HL-60 (cell line): ENCODE measurements around the gene QSOX1.

Experiments used
- CTCF ChIP-seq: IDR thresholded peaks from one replicate; pipeline ENCODE4 v1.5.1; 2011; ENCODE audit warnings: low read length, control low read depth, inconsistent platforms; ENCODE audit not compliant: insufficient read depth
- GABPA ChIP-seq: IDR thresholded peaks from 2 replicates; pipeline ENCODE4 v1.6.1; 2012; ENCODE audit warnings: low read depth
- POLR2AphosphoS5 ChIP-seq: IDR thresholded peaks from 2 replicates; pipeline ENCODE4 v1.6.1; 2012; ENCODE audit warnings: low read depth
- SPI1 ChIP-seq: IDR thresholded peaks from 2 replicates; pipeline ENCODE4 v1.6.1; 2012; ENCODE audit warnings: low read depth, mild to moderate bottlenecking, borderline replicate concordance
- TF ChIP-seq, protein P1 (sequence below): IDR thresholded peaks from 2 replicates; pipeline ENCODE4 v1.6.1; 2012; ENCODE audit warnings: low read depth; ENCODE audit not compliant: insufficient replicate concordance

DNA sequence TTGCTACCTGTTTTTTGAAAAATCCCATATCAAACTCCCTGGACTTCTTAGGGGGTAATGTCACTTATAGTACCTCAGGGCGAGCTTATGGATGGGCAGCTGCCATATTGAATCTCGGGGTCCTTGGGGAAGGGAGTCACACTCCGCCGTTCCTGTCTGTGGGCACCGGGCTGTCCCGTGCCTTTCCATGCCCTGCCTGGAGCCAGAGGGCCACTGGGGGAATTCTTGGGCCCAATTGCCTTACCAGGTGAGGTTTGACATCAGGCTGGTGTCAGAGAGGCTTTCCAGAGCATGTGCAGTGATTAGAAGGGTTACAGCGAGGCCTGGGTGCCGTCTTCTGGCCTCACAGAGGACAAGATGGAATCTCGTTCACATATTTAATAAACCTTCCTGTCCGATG is 28.8 kb downstream of the QSOX1 start:
- TF ChIP-seq CTCF (no peak), POLR2AphosphoS5 (no peak), SPI1 (no peak), GABPA (no peak)
- TF ChIP-seq, protein P1, sequence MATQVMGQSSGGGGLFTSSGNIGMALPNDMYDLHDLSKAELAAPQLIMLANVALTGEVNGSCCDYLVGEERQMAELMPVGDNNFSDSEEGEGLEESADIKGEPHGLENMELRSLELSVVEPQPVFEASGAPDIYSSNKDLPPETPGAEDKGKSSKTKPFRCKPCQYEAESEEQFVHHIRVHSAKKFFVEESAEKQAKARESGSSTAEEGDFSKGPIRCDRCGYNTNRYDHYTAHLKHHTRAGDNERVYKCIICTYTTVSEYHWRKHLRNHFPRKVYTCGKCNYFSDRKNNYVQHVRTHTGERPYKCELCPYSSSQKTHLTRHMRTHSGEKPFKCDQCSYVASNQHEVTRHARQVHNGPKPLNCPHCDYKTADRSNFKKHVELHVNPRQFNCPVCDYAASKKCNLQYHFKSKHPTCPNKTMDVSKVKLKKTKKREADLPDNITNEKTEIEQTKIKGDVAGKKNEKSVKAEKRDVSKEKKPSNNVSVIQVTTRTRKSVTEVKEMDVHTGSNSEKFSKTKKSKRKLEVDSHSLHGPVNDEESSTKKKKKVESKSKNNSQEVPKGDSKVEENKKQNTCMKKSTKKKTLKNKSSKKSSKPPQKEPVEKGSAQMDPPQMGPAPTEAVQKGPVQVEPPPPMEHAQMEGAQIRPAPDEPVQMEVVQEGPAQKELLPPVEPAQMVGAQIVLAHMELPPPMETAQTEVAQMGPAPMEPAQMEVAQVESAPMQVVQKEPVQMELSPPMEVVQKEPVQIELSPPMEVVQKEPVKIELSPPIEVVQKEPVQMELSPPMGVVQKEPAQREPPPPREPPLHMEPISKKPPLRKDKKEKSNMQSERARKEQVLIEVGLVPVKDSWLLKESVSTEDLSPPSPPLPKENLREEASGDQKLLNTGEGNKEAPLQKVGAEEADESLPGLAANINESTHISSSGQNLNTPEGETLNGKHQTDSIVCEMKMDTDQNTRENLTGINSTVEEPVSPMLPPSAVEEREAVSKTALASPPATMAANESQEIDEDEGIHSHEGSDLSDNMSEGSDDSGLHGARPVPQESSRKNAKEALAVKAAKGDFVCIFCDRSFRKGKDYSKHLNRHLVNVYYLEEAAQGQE, result no peak
